SK-N-SH treated with all-trans-retinoic acid at 6 μM for 48 hours (cell line): ENCODE measurements around the gene CDK2.

Experiments
- ARNTL ChIP-seq: fragments of 450-650 bp; formaldehyde crosslinking; IDR thresholded peaks from 2 replicates; pipeline ENCODE4 v1.5.0; 2020; ENCODE audit warnings: low read depth, mild to moderate bottlenecking, moderate library complexity, borderline replicate concordance
- CSDC2 ChIP-seq: fragments of 250-450 bp; sonication (Bioruptor Pico); IDR thresholded peaks from 2 replicates; pipeline ENCODE4 v1.5.0; 2020; ENCODE audit warnings: mild to moderate bottlenecking, moderate library complexity
- GLIS3 ChIP-seq: fragments of 250-450 bp; sonication (Bioruptor Pico); IDR thresholded peaks from 2 replicates; pipeline ENCODE4 v1.5.0; 2020; ENCODE audit warnings: mild to moderate bottlenecking, moderate library complexity
- ISL1 ChIP-seq: fragments of 250-450 bp; sonication (Bioruptor Pico); IDR thresholded peaks from 2 replicates; pipeline ENCODE4 v2.1.2; 2022; ENCODE audit warnings: mild to moderate bottlenecking, moderate library complexity
- PPARA ChIP-seq: fragments of 250-450 bp; sonication (Bioruptor Pico); IDR thresholded peaks from 2 replicates; pipeline ENCODE4 v1.5.0; 2020; ENCODE audit warnings: mild to moderate bottlenecking, borderline replicate concordance
- RARB ChIP-seq: fragments of 250-450 bp; sonication (Bioruptor Pico); IDR thresholded peaks from 2 replicates; pipeline ENCODE4 v1.8.0; 2021; ENCODE audit warnings: mild to moderate bottlenecking, moderate library complexity
- TOX ChIP-seq: fragments of 250-450 bp; sonication (Bioruptor Pico); IDR thresholded peaks from 2 replicates; pipeline ENCODE4 v1.8.0; 2021; ENCODE audit warnings: mild to moderate bottlenecking, moderate library complexity, borderline replicate concordance
- ZC3H10 ChIP-seq: fragments of 250-450 bp; sonication (Bioruptor Pico); IDR thresholded peaks from 2 replicates; pipeline ENCODE4 v1.5.1; 2021; ENCODE audit warnings: mild to moderate bottlenecking, moderate library complexity
- ZFP3 ChIP-seq: fragments of 250-450 bp; sonication (Bioruptor Pico); IDR thresholded peaks from 2 replicates; pipeline ENCODE4 v1.5.0; 2020; ENCODE audit warnings: mild to moderate bottlenecking, moderate library complexity
- ZNF565 ChIP-seq: fragments of 450-650 bp; formaldehyde crosslinking; conservative IDR thresholded peaks from 2 replicates; pipeline ENCODE4 v1.5.0; 2020; ENCODE audit warnings: low read depth, mild to moderate bottlenecking, moderate library complexity
- ZNF8 ChIP-seq: fragments of 450-650 bp; formaldehyde crosslinking; IDR thresholded peaks from 2 replicates; pipeline ENCODE4 v1.5.0; 2020; ENCODE audit warnings: mild to moderate bottlenecking, moderate library complexity
- TF ChIP-seq, protein P1 (sequence below): fragments of 250-450 bp; sonication (Bioruptor Pico); IDR thresholded peaks from 2 replicates; pipeline ENCODE4 v1.8.0; 2020; ENCODE audit warnings: mild to moderate bottlenecking, moderate library complexity, borderline replicate concordance

DNA sequence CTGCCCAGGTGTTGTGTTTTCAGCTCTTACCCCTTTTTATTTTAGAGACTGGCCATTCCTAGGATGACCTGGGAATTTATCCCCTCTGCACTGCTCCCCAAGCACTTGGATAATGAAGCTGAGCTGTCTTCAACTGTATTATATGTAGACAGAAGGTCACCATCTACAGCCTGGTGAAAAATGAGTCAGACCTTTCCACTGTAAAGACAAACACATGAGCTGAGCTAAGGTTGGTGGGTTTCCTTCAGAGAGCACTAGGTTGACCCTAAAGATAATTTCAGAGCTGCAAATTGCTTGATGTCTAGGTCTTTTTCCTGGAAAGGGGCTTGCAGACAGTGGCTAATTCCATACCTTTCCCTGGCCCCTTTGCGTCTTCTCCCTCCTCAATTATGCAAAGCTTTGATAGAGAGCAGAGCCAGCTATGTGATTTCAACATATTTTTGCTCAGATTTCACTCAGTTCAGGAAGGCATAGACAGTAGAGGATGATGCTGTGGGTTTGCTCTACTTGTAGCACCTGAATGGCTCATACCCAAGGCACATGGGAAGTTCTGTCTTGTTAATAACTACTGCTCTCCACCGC, 45.0 kb downstream of the CDK2 start:
- TF ChIP-seq, protein P1, sequence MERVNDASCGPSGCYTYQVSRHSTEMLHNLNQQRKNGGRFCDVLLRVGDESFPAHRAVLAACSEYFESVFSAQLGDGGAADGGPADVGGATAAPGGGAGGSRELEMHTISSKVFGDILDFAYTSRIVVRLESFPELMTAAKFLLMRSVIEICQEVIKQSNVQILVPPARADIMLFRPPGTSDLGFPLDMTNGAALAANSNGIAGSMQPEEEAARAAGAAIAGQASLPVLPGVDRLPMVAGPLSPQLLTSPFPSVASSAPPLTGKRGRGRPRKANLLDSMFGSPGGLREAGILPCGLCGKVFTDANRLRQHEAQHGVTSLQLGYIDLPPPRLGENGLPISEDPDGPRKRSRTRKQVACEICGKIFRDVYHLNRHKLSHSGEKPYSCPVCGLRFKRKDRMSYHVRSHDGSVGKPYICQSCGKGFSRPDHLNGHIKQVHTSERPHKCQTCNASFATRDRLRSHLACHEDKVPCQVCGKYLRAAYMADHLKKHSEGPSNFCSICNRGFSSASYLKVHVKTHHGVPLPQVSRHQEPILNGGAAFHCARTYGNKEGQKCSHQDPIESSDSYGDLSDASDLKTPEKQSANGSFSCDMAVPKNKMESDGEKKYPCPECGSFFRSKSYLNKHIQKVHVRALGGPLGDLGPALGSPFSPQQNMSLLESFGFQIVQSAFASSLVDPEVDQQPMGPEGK (CRISPR knock-in tag), result no peak
- TF ChIP-seq TOX (no peak), ZNF8 (CRISPR knock-in tag) (no peak), CSDC2 (CRISPR knock-in tag) (no peak), ZFP3 (CRISPR knock-in tag) (no peak), ARNTL (CRISPR knock-in tag) (no peak), ZC3H10 (CRISPR knock-in tag) (no peak), ISL1 (no peak), PPARA (CRISPR knock-in tag) (no peak), GLIS3 (CRISPR knock-in tag) (no peak), ZNF565 (CRISPR knock-in tag) (no peak), RARB (CRISPR knock-in tag) (no peak)
